ENCODE measurements around the gene CFAP43.

Gene CFAP43

DNA sequence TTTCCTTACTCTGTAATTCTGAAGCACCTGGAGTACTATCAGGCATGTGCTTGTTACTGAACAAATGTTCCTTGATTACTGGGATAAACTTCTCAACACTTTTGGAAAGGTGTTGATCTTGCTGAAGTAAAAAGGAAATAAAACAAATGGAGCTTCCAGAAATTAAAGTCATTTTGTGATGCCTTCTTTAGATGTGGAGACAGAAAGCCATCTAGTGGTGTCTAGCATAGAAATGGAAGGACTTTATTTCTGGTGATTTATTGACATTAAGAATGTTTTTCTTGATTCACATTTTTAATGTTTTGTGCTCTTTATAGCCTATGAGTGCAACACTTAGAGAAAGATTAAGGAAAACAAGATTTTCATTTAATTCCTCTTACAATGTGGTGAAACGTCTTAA, 108.8 kb downstream of the CFAP43 start:
- DNase-seq = no peak

DNA sequence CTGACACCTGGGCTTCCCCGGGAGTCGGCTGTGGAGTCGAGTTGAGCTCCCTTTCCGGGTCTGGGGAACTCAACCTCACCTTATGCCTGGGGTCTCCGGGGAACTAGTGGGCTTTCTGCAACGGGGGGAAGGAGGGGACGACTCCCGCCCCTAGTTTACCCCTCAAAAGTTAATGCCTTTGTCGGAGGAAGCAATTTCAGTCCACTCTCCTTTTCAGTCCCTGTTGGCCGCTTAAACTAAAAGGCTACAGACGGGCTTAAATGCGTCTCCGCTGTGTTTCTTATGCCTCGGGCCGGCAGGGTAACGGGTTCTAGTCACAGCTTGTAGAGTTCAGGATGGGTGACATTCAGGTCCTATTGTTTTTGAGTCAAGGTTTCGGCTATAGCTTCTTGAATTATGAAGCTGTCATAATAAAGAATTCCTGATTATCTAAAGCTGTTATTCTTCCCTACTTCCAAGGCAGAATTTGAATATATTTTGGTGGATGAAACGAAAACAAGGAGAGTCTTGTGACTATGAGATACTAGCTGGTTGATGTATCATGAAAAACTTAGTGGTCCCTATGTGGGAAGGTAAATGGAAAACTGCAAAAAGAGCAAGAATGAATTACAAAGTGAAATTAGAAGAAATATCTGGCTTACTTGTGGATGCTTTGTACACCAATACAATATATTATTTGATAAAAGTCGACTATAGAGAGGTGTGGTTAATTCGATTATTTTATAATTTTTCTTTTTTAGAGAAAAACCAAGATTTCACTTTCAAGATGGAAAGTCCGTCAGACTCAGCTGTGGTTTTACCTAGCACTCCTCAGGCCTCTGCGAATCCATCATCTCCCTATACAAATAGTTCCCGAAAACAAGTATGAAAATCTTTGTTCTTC, 109.7 kb downstream of the CFAP43 start:
- peak; percentile 30 for DNase-seq

DNA sequence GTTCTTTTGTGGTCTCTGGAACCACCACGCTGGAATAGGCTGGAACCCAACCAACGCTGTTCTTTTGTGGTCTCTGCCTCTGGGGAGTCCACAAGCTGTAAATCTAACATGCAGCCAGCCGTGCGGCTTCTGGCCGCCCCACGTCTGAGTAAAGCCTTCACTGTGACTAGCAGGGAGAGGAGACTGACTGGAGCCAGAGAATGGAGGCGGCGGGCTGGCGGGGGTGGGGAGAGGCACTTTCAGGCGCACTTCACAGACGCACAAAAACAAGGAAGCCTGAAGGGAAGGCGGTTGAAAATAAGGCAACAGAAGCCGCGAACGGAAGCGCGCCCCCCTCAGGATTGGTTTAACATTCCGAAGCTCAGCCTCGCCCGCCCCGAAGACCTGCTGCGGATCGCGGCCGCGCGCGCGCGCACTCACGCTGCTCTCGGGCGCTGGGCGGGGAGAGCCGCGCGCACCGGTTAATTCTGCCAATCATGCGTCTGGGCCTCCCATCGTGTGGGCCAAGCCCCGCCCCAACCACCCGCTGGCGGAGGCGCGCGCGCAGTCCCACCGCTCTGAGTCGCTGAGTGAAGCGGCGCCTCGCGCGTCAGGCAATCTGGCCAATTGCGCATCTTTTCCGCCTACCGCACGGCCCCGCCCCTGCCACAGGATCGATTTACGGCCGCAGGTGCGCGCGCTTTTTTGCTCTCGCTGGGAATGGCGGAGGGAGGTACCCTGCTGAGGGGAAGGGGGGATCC, 110.5 kb downstream of the CFAP43 start, which contains the start of gene SFR1:
SFR1 (plus strand) TSS at position 687 of the 740 bp plus-strand sequence; CDS start at position 700, 13 bp downstream.
- peak; percentile 95 for DNase-seq

DNA sequence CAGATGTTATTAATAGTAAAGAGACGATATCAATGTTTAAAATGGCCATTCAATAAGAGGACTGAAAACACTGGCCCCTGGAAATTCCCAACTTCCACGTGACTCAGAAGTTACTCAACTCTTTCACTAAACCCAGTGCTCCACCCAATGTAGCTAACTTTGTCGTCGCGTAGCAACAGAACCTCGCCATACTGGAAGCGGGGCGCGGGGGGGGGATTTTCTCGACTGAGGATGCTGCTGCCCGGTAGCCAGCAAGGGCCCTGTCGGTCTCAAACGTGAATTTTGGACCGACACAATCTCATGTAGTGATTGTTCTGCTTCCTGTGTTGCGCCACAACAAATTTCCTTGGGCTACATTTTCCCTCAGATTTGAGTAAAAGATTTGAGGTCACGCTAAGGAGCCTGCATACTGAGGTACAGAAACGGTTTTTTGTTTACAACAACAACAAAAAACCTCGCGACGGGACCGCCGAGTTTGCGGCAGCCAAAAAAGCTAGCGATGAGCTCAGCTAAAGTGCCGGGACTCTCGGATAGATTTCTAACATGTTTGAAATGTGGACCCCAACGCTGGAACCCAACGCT, 111.2 kb downstream of the CFAP43 start:
- peak; percentile 27 for DNase-seq

DNA sequence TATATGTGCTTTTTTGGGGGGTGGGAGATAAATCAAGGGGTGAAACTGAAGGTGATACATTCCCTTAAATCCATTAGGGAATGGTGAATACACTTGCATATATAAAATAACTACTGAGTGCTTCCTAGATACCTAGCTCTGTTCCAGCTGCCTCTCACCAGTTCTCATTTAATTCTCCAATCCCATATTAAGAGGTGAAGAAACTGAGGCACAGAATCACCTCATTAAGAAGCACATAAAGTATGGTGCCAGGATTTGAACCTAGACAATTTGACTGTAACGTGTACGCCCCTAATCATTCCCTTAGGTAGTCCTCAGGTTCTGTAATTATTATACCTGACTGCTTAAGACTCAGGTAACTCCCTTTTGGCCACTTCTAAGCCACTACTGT, 111.7 kb downstream of the CFAP43 start:
- DNase-seq = no peak

DNA sequence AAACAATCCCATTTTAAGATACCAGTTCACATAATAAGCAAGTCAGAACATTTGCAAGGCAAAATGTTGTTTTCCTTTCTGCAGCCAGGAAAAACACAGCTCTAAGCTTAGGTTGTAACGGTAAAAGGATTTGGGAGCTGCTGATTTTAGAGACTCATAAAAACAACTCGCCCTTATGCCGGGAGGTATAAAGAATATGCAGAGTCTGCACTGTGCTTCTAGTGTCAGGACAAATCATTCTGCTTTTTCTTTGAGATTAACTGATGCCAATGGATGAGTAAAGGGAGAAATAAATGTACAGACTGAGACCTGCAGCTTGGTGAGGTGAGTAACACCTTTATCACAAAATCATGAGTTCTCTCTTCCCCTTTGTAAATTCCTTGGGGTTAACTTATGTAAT, 112.2 kb downstream of the CFAP43 start:
- no peak for DNase-seq

DNA sequence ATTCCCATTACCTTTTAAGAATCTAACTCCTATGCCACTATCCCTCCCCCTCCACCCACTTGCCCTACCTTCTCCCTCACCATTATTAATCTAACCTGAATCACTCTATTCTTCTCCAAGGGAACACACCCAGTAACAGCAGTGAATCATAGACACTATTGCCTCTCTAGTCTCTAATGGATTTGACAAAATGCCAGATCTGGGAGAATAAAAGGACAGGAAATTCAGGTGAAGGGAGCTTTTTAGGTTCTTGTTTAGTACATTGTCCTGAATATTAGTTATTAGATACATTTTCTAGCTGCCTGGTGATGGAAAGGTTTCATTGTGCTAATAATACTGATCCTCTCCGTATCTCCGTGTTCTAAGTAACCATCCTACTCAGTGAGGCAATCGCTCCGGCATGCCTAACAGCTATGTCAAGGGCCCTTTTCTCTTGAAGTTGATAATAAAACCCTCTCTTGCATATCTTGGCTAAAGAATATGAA, 114.3 kb downstream of the CFAP43 start:
- DNase-seq = no peak

DNA sequence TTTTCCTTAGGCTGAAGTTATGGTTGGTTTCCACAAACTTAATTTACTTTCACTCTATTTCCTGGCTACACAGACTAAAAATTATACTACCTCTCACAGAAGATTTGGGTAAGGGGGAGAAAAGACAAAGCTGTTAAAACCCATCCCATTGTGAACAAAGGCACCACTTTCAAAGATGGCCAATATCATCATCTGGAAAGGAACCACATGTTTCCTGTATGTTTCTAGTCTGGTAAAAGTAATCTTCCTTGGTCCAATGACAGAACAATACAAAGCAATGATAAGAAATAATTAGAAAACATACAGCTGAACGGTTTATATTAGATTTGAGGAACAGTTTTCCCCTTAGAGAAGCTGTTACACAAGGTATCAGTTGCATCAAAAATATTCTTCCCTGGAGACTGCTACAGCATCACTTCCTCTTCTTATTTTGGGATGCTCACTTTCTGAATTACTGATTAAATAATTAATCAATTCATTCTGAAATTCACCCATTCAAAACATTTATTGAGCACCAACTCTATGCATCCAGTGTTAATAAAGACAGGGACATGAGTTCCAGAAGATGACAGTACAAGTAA, 118.7 kb downstream of the CFAP43 start:
- no peak for DNase-seq

DNA sequence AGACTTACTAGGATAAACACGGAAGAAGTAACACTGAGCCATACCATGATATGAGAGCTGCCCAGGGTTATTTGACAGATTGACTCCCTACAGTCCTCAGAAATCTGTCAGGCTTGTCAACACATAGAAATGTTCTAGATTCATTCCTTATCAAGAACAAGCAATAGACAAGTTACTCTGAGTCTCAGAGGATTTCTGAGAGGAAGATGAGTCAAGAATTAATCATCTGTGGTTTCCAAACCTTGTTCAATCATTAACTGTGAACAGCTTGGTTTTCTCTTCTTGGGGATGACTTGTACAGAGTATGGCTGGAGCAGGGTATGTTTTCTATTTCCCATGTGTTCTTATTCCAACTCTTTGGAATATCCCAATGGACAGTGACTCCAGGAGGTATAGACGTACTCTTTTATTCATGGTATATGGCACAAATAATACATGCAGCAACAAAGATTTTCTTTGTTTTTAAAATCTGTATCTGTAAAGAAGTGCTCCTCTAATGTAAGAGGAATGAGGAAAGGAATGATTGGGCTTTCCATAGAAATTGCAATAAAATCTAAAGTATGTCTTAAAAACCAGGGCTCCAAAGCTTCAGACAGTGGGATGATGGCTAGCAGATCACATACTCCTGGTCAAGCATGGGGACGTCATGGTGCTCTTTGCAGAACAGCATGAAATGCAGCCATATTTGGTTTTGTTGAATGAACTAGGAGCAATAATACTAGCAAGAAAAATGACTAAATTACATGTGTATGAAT, 122.1 kb downstream of the CFAP43 start:
- DNase-seq = no peak

DNA sequence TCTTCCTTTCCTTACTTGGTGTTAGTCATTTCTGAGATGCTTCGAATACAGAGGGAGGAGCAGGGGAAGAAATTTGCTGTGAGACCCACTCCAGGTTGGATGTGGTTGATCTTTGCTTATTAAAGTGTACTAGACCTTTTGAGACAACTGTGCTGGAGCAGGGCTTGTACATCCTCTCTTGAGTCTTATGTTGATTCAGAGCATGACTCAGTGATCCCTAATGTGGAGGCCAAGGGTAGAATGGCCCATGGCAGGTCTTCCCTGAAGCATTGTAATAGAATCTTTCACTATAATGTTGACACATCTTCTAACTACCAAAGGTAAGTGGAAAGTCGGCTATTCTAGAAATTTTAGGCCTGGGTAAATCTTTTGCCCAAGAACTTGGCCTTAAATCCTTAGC, 127.2 kb downstream of the CFAP43 start:
- no peak for DNase-seq

DNA sequence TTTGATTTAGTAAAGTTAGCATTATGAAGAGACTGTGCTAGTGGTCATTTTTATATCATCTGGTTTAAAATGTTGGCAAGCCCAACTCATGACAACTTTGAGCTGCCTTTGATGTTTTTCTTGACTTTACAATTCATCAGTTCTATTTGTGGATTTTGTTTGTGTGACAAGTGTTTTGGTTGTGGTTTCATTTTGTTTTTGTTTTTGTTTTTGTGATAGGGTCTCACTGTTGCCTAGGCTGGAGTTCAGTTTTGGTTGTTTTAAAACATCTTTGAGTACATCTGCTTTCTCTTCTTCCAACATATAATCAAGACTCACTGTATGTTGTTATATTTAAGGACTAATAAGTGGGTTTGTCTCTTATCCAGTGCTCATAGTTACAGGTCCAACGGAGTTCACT, 127.7 kb downstream of the CFAP43 start:
- DNase-seq = no peak

DNA sequence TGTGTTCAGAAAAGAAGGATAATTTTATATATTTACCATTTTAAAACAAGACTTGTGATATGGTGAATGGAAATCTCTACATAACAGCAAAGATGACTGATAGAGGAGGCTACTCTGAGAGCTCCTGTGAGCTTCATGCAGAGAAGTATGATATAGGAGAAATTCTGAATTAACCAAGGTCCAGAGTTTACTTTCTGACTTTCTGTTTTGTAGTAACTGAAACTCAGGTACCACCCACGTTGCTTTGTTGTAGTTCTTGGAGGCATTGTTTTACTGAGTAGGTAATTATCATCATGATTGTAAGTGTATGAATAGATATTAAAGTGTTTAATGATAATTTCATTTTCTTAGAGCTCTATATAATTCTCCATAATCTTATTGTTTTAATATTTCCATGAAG, 128.2 kb downstream of the CFAP43 start:
- no peak for DNase-seq

DNA sequence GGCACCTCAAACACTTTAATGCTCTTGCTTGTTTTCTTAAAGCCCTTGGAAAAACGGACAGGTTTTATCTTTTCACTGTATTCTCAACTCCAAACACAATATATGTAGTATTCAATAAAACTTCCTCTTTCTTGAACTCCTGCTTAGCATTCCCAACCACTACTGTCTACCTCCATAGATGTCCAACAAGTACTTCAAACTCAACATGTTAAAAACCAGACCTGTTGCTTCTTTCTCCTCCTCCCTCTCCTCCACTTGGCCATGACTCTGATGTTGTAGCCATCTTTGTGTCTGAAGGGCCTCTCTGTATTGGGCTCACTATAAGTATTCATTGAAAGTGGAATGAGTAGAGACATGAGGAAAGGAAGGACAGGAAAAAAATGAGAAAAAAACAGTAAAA, 130.3 kb downstream of the CFAP43 start:
- DNase-seq = no peak

DNA sequence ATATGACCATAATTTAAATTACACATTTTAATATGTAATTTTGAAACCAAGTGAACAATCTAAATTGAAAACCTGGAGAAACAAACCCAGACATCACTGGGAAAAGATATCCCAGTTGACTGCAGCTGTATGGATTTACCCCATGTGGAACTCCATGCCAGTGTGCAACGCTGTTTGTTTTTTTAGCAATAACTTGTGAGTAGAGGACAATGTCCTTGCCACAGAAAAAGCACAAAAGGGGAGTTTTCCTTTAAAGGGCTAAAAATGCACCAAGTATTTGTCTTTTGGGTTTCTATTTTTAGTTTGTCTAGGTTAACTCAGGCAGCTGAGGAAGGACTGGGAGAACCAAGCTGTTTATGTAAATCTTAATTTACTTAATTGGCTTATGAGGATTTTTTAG, 131.4 kb downstream of the CFAP43 start:
- no peak for DNase-seq

DNA sequence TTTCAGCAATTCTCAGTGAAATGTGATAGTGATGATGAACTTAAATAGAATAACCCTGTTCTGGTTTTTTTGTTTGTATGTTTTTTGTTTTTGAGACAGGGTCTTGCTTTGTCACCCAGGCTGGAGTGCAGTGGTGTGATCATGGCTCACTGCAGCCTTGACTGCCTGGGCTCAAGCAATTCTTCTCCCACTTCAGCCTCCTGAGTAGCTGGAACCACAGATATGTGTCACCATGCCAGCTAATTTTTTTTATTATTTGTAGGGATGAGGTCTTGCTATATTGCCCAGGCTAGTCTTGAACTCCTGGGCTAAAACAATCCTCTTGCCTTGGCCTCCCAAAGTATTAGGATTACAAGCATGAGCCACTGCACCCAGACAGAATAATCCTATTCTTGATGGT, 132.2 kb downstream of the CFAP43 start:
- DNase-seq = no peak

DNA sequence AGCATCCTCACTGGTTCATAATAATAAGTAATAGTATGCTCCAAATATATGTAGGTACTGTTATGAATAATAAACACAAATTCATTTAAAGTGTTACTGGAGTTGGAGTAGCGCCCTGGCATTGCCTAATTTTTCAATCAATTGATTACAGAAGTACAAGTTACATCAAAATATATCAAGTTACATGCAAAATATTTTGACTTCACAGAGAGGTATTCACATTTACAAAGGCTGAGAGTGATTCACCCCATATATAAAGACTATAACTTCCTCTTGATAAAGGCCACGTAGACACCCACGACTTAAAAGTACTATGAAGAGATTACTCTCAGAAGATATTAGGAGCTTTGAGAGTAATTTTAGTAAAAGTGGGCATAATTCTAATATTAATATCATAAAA, 132.9 kb downstream of the CFAP43 start:
- no peak for DNase-seq

DNA sequence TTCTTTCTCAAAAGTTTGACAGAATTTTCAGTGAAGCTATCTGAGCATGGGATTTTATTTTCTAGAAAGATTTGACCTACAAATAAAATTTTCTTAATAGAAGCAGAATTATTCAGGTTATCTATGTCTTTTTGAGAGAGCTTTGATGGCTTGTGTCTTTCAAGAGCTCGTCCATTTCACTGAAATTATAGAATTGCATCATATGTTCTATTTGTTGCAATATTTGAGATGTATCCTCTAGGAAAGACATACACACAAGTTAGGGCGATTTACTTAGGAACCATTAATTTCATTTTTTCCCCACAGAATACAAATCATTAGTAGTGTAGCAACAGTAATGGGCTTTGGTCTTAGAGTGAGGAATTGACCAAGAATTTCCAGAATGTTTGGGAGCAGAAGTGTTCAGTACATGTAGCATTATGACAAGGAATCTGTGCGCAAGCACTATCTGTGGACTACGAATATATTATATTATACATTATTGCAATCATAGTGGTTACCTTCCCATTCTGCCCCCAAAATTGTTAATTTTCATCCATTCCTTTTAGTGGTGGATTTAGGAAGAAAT, 133.7 kb downstream of the CFAP43 start:
- no peak for DNase-seq

DNA sequence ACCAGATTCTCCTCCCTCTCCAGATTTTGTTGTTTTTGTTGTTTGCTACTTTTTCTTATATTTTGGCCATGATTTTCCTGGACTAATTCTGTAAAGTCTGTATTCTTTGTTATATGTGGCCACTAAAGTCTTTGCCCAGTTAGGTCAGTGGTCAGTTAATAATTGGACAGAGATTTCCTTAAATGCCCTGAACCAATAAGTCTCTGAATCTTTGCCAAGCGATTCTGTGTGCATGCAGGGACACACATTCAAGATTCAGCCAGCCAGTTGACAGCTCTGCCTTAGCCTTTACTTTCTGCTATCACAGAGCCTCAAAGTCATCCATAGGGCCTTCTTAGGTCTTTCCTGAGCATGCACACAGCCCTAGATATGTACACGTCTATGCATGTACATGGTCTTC, 135.5 kb downstream of the CFAP43 start:
- no peak for DNase-seq

DNA sequence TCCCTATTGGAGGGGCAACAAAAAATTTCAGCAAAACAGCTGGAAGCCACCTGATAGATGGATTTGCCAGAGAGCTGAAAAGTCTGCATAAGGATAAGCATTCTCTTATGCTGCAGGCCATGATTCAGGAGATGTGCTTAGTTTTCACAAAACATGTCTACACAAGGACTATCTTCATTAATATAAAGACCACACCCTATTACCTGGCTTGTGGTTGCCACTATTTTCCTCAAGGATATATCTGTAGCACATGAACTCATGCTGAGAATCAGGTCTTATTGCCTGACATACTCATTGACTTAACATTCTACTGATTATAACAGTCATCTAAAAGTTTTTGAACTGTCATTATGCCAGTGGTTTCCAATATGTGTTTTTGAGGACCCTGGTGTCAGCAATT, 139.4 kb downstream of the CFAP43 start:
- DNase-seq = no peak

DNA sequence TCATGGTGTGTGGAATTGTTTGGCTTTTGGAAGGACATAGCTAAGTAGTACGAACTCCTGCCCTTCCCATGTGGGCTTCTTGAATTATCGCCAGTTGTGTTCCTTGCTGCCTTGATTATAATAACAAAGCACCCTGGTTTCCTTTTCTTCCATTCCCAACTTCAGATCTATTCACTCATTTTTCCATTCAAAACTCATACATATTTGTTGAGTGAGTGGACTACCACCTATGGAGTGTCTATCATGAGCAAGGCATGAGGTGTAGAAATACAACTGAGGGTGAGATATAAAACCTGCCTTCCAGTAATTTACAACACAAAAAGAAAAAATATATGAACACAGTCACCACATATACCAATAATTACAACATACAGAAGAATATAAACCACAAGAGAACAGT, 141.6 kb downstream of the CFAP43 start:
- DNase-seq = no peak

DNA sequence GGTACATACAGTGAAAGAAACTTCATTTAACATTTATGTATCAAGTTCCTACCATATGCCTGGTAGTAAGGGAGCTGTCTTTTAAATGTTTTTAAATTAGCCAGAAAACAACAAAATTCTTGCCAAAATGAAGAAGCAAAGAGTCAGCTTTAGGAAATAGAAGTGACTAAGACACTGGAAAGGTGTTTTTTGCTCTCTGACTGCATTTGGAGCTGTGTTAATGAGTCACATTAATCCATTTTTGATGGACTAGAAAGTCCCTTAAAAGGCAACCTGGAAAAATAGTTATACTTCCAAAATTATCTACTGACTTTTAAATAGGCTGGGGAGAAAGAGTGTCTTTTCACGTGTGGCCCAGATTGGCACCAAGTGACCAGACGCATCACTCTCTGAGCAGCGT, 142.5 kb downstream of the CFAP43 start:
- no peak for DNase-seq

DNA sequence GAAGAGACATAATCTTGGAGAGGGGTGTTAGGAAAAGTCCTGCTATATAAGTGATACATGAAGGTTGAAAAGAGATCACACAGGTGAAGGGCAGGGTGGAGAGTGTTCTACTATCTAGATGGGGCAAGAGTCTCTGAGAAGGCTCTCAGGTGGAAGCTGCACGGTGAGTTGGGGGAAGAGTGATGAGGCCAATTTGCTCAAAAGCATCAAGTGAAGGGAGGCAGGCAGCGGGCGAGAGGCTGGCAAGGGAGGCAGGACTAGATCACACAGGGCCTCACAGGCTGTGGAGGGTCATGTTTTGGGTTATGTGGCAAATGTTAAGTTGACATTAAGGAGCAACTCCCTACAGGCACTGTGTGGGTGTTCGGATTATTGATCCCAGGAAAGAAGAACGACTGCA, 143.9 kb downstream of the CFAP43 start:
- no peak for DNase-seq

All from NCI-H1694 treated with DMSO at 0.1 percent for 48 hours (cell line).